ENCODE data around the gene ZNF766.
"Not testable (repeated sequence)": the region's sequence is repeated elsewhere in the genome, so short reads cannot be mapped to it uniquely, and the experiment has no call there.

The ZNF766 gene

DNA sequence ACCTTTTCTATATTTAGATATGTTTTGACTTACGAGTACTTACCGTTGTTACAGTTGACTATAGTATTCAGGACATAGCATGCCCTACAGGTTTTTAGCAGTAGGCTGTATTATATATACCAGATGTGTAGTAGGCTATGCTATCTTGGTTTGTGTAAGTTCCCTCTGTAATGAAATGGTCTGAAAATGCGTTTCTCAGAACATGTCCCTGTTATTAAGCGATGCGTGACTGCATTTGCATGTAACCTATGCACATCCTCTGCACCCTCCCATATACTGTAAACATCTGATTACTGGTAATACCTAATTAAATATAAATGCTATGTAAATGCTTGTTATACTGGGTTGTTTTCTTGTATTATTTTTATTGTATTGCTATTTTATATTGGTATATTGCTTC, 6.6 kb downstream of the ZNF766 start:
- DNase-seq (ENCODE audit: low spot score): no peak

DNA sequence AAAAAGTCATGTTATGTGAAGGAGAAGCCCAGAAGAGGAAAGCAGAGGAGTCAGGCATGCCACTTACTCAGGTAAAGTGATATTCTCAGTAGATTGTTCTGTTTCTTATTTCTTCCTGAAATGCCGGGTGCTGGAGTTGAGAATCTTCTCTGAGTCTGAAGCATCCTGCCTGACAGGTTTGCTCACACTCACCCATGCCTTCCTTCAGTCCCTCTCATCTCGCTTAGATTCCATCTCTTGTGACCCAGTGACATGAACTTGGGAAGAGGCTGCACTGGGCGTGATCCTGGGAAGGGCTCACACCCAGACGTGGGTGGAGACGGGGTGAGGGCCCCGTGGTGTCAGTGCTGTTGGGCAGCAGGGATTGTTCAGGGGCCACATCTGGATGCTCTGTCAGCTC, 8.1 kb downstream of the ZNF766 start:
- DNase-seq (ENCODE audit: low spot score): no peak

- no peak for DNase-seq (ENCODE audit: low spot score)
These were observed 16.9 kb downstream of the ZNF766 start for GRCh38 chr19:52286256-52286655.

GRCh38 chr19:52291781-52292180, 22.4 kb downstream of the ZNF766 start:
- no peak for DNase-seq (ENCODE audit: low spot score)

DNA sequence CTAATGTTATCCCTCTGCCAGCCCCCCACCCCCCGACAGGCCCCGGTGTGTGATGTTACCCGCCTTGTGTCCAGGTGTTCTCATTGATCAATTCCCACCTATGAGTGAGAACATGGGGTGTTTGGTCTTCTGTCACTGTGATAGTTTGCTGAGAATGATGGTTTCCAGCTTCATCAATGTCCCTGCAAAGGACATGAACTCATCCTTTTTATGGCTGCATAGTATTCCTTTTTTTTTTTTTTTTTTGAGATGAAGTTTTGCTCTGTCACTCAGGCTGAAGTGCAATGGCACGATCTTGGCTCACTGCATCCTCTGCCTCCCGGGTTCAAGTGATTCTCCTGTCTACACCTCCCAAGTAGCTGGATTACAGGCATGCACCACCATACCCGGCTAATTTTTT, 23.6 kb downstream of the ZNF766 start:
- DNase-seq (ENCODE audit: low spot score): not testable (repeated sequence)

DNA sequence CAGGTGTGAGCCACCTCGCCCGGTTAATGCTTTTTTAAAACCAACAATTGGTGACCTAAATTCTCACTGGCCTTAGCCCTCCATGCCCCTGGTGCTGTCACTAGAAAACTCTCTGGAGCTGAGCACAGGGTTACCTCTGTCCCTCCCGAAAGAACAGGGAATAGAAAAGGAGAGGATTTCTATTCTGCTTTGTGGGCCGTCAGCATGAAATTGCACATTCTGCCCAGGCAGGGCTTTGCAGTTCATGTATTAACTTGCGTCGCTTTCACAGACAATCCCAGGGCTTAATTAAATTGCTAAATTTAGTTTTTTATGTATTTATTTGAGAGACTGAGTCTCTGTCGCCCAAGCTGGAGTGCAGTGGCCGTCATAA, 27.0 kb downstream of the ZNF766 start:
- DNase-seq (ENCODE audit: low spot score): no peak

GRCh38 chr19:52296773-52297600, 27.6 kb downstream of the ZNF766 start, which contains the start of gene ZNF480:
TSS of gene ZNF480 (plus strand) at chr19:52297169. CDS start at chr19:52300413, 3,244 bp downstream.
- DNase-seq (ENCODE audit: low spot score): peak; percentile 82

- no peak for DNase-seq (ENCODE audit: low spot score)
These were observed 28.4 kb downstream of the ZNF766 start for GRCh38 chr19:52297601-52298364.

DNA sequence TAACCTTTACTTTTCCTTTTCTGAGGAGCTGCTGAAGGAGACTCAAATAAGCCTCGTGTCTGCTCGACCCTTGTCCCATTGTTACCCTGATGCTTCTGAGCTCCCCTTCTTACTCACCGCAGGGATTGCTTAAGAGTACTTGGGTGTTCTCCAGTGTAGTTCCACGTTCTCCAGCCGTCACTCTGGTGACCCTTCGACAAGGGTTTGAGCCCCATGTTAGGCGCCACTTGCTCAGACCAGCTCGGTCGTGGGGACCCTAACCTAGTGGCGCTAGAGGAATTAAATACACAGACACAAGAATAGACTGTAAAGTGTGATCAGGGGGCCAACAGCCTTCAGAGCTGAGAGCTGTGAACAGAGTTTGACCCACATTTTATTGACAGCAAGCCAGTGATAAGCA, 37.9 kb downstream of the ZNF766 start:
- no peak for DNase-seq (ENCODE audit: low spot score)

- DNase-seq (ENCODE audit: low spot score): no peak
These were observed 53.0 kb downstream of the ZNF766 start for GRCh38 chr19:52322429-52322828.

GRCh38 chr19:52331757-52332156, 62.4 kb downstream of the ZNF766 start:
- DNase-seq (ENCODE audit: low spot score): no peak

- DNase-seq (ENCODE audit: low spot score): no peak
These were observed 66.4 kb downstream of the ZNF766 start for GRCh38 chr19:52335768-52336116.

DNA sequence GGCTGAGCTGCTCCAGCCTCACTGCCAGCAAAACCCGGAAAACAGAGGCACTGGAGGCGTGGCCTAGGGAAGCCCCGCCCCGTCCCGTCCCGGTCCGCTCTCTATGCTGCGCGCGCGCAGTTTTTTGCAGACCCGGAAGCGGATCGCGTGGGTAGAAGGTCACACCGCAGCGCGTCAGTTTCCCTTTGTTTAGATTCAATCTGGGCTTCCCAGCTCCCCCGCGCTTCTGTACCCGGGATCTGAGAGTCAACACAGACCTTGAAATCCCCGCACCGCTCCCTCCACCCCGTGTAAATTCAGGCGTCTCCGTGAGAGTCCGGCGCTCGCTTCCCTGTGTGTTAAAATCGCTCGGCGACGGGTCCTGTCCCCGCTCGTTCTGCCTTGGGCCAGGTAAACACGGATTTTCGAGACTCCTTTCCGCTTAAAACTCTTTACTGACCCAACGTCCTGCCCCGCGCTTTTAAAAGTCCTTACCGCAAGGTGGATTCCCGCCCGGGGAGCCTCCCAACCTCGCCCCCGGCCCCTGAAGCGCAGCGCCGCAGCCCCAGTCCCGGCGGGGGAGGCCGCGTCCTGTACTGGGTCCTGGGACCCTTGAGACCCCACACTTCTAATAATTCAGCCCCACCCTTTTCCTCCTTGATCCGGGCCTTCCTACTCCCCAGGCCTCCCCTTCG, 66.9 kb downstream of the ZNF766 start, which contains the start of gene ZNF610:
TSS of gene ZNF610 (plus strand) at position 127 of the 674 bp plus-strand sequence. CDS start 12,930 bp downstream, outside the sequence.
- DNase-seq (ENCODE audit: low spot score): peak; percentile 83

DNA sequence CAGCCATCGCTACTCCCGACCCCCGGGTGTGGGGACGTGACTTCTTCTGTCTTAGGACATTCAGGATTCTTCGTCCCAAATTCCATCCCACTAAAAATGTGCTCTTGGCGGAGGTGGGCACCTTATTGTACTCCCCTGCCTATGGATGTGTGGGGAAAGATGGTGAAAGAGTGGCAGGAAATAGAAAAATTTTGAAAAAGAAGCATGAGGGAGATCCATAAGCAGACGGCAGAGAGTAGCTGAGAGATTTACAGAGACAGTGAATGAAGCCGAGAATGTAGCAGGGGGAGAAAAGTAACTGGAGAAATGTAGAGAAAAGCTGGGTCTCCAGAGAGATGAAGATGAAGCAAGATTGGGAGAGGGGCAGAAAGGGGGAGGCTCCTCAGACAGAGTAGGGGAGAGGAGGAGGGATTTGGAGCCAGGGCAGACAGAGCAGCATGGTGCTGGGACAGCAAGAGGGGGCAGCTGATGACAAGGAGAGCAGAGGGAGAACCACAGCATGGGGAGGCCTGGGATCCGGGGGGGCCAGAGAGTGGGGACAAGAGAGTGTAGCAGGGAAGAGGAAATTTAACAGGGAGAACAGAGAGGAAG, 67.5 kb downstream of the ZNF766 start:
- no peak for DNase-seq (ENCODE audit: low spot score)

DNA sequence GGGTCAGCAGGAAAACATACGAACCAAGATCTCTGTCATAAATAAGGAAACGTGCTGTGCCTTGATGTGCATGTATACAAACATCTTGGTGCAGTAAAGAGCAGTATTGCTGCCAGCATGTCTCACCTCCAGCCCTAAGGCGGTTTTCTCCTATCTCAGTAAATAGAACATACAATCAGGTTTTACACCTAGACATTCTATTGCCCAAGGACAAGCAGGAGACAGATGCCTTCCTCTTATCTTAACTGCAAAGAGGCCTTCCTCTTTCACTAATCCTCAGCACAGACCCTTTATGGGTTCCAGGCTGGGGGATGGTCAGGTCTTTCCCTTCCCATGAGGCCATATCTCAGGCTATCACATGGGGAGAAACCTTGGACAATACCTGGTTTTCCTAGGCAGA, 69.6 kb downstream of the ZNF766 start:
- not testable (repeated sequence) for DNase-seq (ENCODE audit: low spot score)

DNA sequence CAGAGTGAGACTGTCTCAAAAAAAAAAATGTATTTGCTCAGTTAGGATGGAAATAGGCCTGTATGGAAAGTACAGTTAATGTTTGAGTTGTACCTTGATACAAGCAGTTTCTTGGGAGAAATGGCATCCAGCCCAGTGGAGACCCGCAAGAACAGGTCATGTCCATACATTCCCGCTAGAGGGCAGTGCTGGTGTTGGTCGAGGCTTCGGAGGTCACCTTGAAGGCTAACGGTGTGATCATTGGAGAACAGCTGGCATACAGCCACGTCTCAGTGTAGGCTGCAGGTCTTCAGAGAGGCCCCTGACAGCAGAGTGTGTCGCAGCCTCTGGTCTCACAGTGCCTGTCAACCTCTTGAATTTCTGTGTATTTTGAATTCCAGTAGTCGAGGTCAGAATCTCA, 74.2 kb downstream of the ZNF766 start:
- peak; percentile 47 for DNase-seq (ENCODE audit: low spot score)

GRCh38 chr19:52345162-52345561, 75.8 kb downstream of the ZNF766 start:
- DNase-seq (ENCODE audit: low spot score): no peak

Measured in CD4-positive, alpha-beta T cell treated with Interleukin-6 at 100 ng/mL for 8 hours (primary cell).